DND-41 (cell line): Measurements from ENCODE around the gene MLC1.

ENCODE experiments used
- ATAC-seq: fragments of 200-7000 bp; cut with Tn5 transposase; 3 replicates; pipeline ENCODE4 v1.9.1; 2021; ENCODE audit warnings: low read depth; ENCODE audit not compliant: insufficient read depth
- DNase-seq: peaks from one replicate; pipeline ENCODE4 v3.0.0-alpha.2; 2020
- H2AFZ ChIP-seq: 2 replicates; pipeline ENCODE4 v1.6.0; 2012; ENCODE audit warnings: low read depth, low read length
- H3K27ac ChIP-seq: 2 replicates; pipeline ENCODE4 v1.5.1; 2012; ENCODE audit warnings: low read length, inconsistent platforms
- H3K27me3 ChIP-seq: fragments of 200-600 bp; sonication (generic); 2 replicates; pipeline ENCODE4 v1.6.0; 2012; ENCODE audit warnings: low read length, mild to moderate bottlenecking, inconsistent platforms; ENCODE audit not compliant: insufficient read depth, poor library complexity
- H3K36me3 ChIP-seq: 2 replicates; pipeline ENCODE4 v1.5.1; 2012; ENCODE audit warnings: low read length, inconsistent platforms; ENCODE audit not compliant: insufficient read depth
- H3K4me1 ChIP-seq: 2 replicates; pipeline ENCODE4 v1.5.1; 2012; ENCODE audit warnings: mild to moderate bottlenecking, low read length; ENCODE audit not compliant: insufficient read depth
- H3K4me2 ChIP-seq: 2 replicates; pipeline ENCODE4 v1.6.0; 2012; ENCODE audit warnings: mild to moderate bottlenecking, moderate library complexity, low read length, inconsistent platforms; ENCODE audit not compliant: insufficient read depth
- H3K4me3 ChIP-seq, 2 experiments: fragments of 200-600 bp in 1 of 2; shearing (Covaris generic) in 1 of 2; 2 replicates each; pipeline ENCODE4 v1.5.1; 2012 to 2016; ENCODE audit warnings: inconsistent platforms in 2 of 2, low read length in 2 of 2, mild to moderate bottlenecking in 2 of 2, low read depth in 1 of 2, moderate library complexity in 1 of 2
- H3K79me2 ChIP-seq: 2 replicates; pipeline ENCODE4 v1.6.0; 2012; ENCODE audit warnings: low read length, inconsistent platforms; ENCODE audit not compliant: insufficient read depth
- H3K9ac ChIP-seq: 2 replicates; pipeline ENCODE4 v1.6.0; 2012; ENCODE audit warnings: low read depth, mild to moderate bottlenecking, inconsistent platforms, low read length, moderate library complexity
- H3K9me3 ChIP-seq: 2 replicates; pipeline ENCODE4 v1.5.1; 2012; ENCODE audit warnings: low read length, moderate library complexity, mild to moderate bottlenecking, inconsistent platforms; ENCODE audit not compliant: insufficient read depth, severe bottlenecking
- H4K20me1 ChIP-seq: 2 replicates; pipeline ENCODE4 v1.6.0; 2012; ENCODE audit warnings: low read length; ENCODE audit not compliant: insufficient read depth
- EZH2 ChIP-seq: IDR thresholded peaks from 3 replicates; pipeline ENCODE4 v1.6.1; 2012; ENCODE audit warnings: borderline replicate concordance, low read depth, mild to moderate bottlenecking, moderate library complexity, low read length, inconsistent platforms; ENCODE audit not compliant: severe bottlenecking
- TF ChIP-seq, protein P1 (sequence below): IDR thresholded peaks from 2 replicates; pipeline ENCODE4 v1.5.1; 2012; ENCODE audit warnings: borderline replicate concordance, low read length, moderate library complexity, mild to moderate bottlenecking; ENCODE audit not compliant: poor library complexity, severe bottlenecking; ENCODE audit errors: extremely low read depth

The MLC1 gene

DNA sequence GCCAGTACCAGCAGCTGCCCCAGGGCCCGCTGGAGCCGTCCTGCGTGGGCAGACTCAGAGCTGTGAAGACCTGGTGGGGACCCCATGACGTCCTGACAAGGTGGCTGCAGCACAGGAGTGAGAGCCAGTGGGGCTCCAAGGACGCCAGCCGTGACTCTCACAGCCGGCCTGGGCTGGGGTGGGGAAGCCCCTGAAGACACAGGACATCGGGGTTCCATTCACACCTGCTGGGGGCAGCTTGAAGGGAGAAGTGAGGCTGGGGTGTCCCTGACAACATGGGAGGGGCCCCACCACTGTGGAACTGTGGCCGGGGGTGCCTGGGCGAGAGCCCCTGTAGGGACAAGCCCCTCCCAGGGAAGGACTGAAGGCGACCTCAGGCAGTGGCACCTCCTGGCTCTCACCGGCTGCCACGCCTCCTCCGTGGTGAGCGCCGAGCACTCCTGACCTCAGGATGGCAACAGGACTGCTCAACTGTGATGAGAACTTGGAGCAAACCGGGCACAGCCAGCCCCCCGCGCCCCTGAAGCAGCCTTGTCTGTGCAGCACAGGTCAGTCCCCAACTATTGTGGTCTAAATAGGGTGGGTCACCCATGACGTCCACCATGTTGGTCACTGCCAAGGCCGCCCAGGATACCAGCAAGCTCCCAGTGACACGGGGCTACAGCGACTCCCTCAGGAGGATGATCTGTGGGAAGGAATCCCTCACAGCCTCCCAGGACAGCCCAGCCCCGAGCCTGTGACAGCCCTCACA, 49.9 kb downstream of the MLC1 start:
- no peak for TF ChIP-seq EZH2
- TF ChIP-seq, protein P1, sequence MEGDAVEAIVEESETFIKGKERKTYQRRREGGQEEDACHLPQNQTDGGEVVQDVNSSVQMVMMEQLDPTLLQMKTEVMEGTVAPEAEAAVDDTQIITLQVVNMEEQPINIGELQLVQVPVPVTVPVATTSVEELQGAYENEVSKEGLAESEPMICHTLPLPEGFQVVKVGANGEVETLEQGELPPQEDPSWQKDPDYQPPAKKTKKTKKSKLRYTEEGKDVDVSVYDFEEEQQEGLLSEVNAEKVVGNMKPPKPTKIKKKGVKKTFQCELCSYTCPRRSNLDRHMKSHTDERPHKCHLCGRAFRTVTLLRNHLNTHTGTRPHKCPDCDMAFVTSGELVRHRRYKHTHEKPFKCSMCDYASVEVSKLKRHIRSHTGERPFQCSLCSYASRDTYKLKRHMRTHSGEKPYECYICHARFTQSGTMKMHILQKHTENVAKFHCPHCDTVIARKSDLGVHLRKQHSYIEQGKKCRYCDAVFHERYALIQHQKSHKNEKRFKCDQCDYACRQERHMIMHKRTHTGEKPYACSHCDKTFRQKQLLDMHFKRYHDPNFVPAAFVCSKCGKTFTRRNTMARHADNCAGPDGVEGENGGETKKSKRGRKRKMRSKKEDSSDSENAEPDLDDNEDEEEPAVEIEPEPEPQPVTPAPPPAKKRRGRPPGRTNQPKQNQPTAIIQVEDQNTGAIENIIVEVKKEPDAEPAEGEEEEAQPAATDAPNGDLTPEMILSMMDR, result no peak
- Histone ChIP-seq H3K79me2 (no peaks in the 10 kb centered on the region), H3K9me3 (no peaks in the 10 kb centered on the region), H3K4me2 (no peak overlapping the region), H3K4me1 (no peaks in the 10 kb centered on the region), H3K4me3 (no peak overlapping the region), H3K9ac (no peak overlapping the region), H3K36me3 (no peaks in the 10 kb centered on the region), H3K27ac (no peak overlapping the region), H2AFZ (no peak overlapping the region), H4K20me1 (peaks cover 8% of the 10 kb centered on the region), H3K27me3 (peaks cover 18% of the 10 kb centered on the region)
- no peak for DNase-seq
- no peak for ATAC-seq

- Histone ChIP-seq H2AFZ (no peak overlapping the region), H3K27ac (no peak overlapping the region), H3K4me2 (no peak overlapping the region), H3K27me3 (peaks cover 18% of the 10 kb centered on the region), H3K9ac (no peak overlapping the region), H3K9me3 (no peaks in the 10 kb centered on the region), H4K20me1 (peaks cover 8% of the 10 kb centered on the region), H3K36me3 (no peaks in the 10 kb centered on the region), H3K4me3 (no peak overlapping the region), H3K79me2 (no peaks in the 10 kb centered on the region), H3K4me1 (no peaks in the 10 kb centered on the region)
- TF ChIP-seq EZH2, result no peak
- TF ChIP-seq, protein P1, result no peak
- no peak for ATAC-seq
- no peak for DNase-seq
Measured at GRCh38 chr22:50034126-50035081, 50.8 kb downstream of the MLC1 start.

DNA sequence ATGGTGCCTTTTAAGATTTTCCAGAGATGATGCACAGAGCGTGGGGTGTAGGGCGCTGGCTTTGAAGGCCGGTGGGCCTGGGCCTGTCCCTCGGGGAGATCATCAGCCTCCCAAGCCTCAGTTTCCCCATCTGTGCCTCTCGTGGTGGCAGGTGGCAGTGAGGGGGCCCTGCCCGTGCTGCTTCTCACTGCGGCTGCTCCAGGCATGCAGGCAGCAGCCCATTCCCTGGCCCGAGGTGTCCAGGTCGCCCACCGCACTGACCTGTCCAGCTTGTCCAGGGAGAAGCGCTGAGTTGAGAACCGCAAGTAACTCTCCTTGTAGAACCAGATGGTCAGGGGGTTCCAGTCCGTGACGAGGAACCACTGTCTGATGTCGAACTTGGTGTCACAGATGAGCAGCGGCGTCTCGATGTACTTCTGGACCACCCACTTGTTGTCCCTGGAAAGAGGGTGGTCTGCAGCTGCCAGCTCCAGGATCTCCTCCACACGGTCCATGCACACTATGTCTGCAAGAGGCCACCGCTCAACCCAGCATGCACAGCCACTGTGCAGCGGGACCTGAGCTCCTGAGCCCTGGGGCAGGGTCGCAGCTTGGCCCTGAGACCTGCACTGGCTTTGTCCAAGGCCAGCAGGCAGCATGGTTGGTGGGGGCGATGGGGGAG, 52.2 kb downstream of the MLC1 start:
- no peak overlapping the region for H3K27ac ChIP-seq
- no peak for DNase-seq
- no peak for TF ChIP-seq EZH2
- TF ChIP-seq, protein P1, result no peak
- H3K4me1 ChIP-seq, result no peaks in the 10 kb centered on the region
- peaks cover 8% of the 10 kb centered on the region for H4K20me1 ChIP-seq
- no peak overlapping the region for H2AFZ ChIP-seq
- H3K4me3 ChIP-seq, result no peak overlapping the region
- no peaks in the 10 kb centered on the region for H3K9me3 ChIP-seq
- H3K4me2 ChIP-seq, result no peak overlapping the region
- H3K27me3 ChIP-seq, result peaks cover 18% of the 10 kb centered on the region
- H3K9ac ChIP-seq, result no peak overlapping the region
- no peak for ATAC-seq
- no peaks in the 10 kb centered on the region for H3K36me3 ChIP-seq
- H3K79me2 ChIP-seq, result no peaks in the 10 kb centered on the region
